ENCODE data around the gene NACC1. TPM values are rescaled to one million over a fixed set of nuclear protein-coding genes. Genes with fewer than 3 reads are reported as not detected.

NACC1 gene
- total and polyA plus RNA-seq, 2 of the 8 experiments (the other 6 are each of a cell fraction or from before 2014, with no cell fraction given) = 234 to 301 TPM

DNA sequence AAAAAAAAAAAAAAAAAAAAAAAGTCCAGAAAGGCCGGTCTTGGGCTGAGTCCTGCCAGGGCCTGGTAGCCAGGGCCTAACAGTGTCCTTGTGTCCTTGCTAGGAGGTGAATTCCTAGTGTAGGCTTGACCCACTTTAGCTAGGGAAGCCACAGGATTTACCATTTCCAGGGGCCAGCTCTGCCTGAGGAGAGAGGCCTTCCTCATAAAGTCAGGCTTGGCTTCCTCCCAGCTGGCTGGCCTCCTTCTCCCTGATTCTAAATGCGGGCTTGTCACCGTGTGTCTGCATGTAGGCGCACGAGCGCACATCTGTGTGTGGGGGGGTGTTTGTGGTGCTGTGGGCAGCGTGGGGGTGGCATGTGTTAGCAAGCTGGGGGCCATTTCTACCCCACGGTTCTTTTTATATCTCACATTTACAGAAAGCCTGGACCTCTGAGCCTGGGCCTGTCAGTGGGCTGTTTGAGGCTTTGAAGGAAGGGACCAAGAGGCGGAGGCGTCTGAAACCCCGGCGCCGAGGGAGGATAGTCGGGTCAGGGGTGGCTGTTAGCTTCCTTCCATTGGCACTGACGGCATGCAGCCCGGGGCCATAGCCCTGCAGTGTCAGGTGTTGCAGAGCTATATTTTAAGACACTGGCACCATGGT, 63.8 kb downstream of the NACC1 start:
- H3K56ac ChIP-seq (replicated peaks; ENCODE audit: insufficient read length, low read depth, low read length) = peak overlapping the region; percentile 16
- peaks cover 0 to 2% (median 1%) of the 10 kb centered on the region in 4 experiments; a peak in 2 of 7 replicates for H3K4me1 ChIP-seq (replicated peaks in 1 of 4; ENCODE audit: control insufficient read depth in 3 of 4, insufficient read depth in 4 of 4, low read length in 3 of 4)
- H4K91ac ChIP-seq (replicated peaks; ENCODE audit: insufficient read length, low read length) = no peak overlapping the region
- no peak overlapping the region for H3K4ac ChIP-seq (replicated peaks; ENCODE audit: insufficient read length, low read depth, low read length)
- H4K8ac ChIP-seq (ENCODE audit: extremely low read depth, insufficient read depth, low read length) = 0 out of 2 replicates have a peak overlapping the region, but pooled peaks have one; percentile 57
- H2AFZ ChIP-seq (ENCODE audit: low read length) = no peak overlapping the region
- H2BK20ac ChIP-seq (ENCODE audit: low read length) = 0 out of 2 replicates have a peak overlapping the region, but pooled peaks have one; percentile 72
- H2AK5ac ChIP-seq (ENCODE audit: low read depth, low read length) = no peak overlapping the region
- 96% methylated on average over 14 of the region's 16 CpGs; no CpG with 5 or more reads in 1 of the 2 experiments for WGBS, 2 experiments (ENCODE audit: extremely low coverage in 1 of 2, insufficient coverage in 1 of 2, insufficient read length in 1 of 2, insufficient replicate concordance in 2 of 2, low coverage in 1 of 2, low lambda C conversion rate in 2 of 2, missing lambda C conversion rate in 1 of 2)
- no peak overlapping the region for H3K4me2 ChIP-seq (ENCODE audit: insufficient read depth in 1 of 2, low read depth in 2 of 2, low read length in 2 of 2)
- DNase-seq (ENCODE audit: low read depth in 1 of 2, low spot score in 2 of 2) (no peak), FAIRE-seq (no peak)
- H3K9me3 ChIP-seq (ENCODE audit: insufficient read depth in 2 of 2, low read depth in 1 of 2, low read length in 1 of 2) = no peaks in the 10 kb centered on the region; a peak in 1 of 4 replicates
- H2BK120ac ChIP-seq (replicated peaks; ENCODE audit: low read depth, low read length) = no peak overlapping the region
- no peak overlapping the region for H3K9ac ChIP-seq (replicated peaks in 1 of 4; ENCODE audit: extremely low read depth in 1 of 4, low read depth in 3 of 4, low read length in 3 of 4)
- no peak overlapping the region for H3K4me3 ChIP-seq (ENCODE audit: extremely low read depth in 1 of 4, insufficient read depth in 2 of 4, low read depth in 3 of 4, low read length in 4 of 4)
- H4K5ac ChIP-seq (ENCODE audit: insufficient read length, low read depth, low read length) = no peak overlapping the region
- no peak for TF ChIP-seq HDAC6 (IDR thresholded peaks at IDR 0.05; ENCODE audit: low read depth, low read length)
- CTCF ChIA-PET (ENCODE audit: partially characterized antibody) = interaction anchor here (0.6 to 5.3 kb wide), 11 partner anchors 8 to 1938 kb away, joined by 3 to 42 read pairs (median 4); no protein-coding TSS in a partner anchor
- H3K79me1 ChIP-seq (ENCODE audit: low read depth, low read length) = no peaks in the 10 kb centered on the region
- no peak overlapping the region for H2BK12ac ChIP-seq (ENCODE audit: low read depth, low read length)
- no peaks in the 10 kb centered on the region for H3K27me3 ChIP-seq (replicated peaks in 1 of 4; ENCODE audit: control insufficient read depth in 3 of 4, extremely low read depth in 1 of 4, insufficient read depth in 3 of 4, low read length in 3 of 4)
- H2BK15ac ChIP-seq (ENCODE audit: low read length) = peak overlapping the region; percentile 61; the same call in 1 of the 2 replicates
- H3K14ac ChIP-seq (ENCODE audit: insufficient read length) = no peak overlapping the region
- H3K18ac ChIP-seq (ENCODE audit: extremely low read depth, low read length) = no peak overlapping the region
- H2BK5ac ChIP-seq (ENCODE audit: low read depth, low read length) = peak overlapping the region; percentile 52
- H3K23me2 ChIP-seq (ENCODE audit: low read depth, low read length) = no peaks in the 10 kb centered on the region
- H3K79me2 ChIP-seq (ENCODE audit: control insufficient read depth in 1 of 2, insufficient read depth in 2 of 2, low read length in 2 of 2) = no peaks in the 10 kb centered on the region
- H3K36me3 ChIP-seq (ENCODE audit: control insufficient read depth in 2 of 4, insufficient read depth in 4 of 4, low read length in 3 of 4) = no peaks in the 10 kb centered on the region
- H3K23ac ChIP-seq (ENCODE audit: insufficient read length) = no peak overlapping the region
- H4K20me1 ChIP-seq (replicated peaks in 1 of 2; ENCODE audit: control insufficient read depth in 1 of 2, insufficient read depth in 2 of 2, low read length in 2 of 2) = no peaks in the 10 kb centered on the region
- H3K27ac ChIP-seq (ENCODE audit: low read depth, low read length) = no peak overlapping the region
- POLR2A ChIA-PET (ENCODE audit: partially characterized antibody) = interaction anchor here (0.5 to 9.8 kb wide), 10 partner anchors 8 to 257 kb away, joined by 3 to 67 read pairs (median 4); no protein-coding TSS in a partner anchor

Measured in H1 (cell line).